PC-3 (cell line): ENCODE data around the gene AXL. TPM values are rescaled to one million over a fixed set of nuclear protein-coding genes. Genes with fewer than 3 reads are reported as not detected.
A peak's percentile ranks its signal among the peaks of the same experiment; 100 is the strongest.

Source experiments
- ATAC-seq: fragments of 200-7000 bp; cut with Tn5 transposase; 2 replicates; pipeline ENCODE4 v1.9.1; 2020; ENCODE audit warnings: mild to moderate bottlenecking, moderate library complexity
- BruUV-seq: library from RNA; stranded (reverse); fragments of 400-500 nt; replicated peaks from 2 replicates; lab custom pipeline; 2021; lab: Mats Ljungman, UMichigan
- CTCF ChIA-PET: fragments of 300-600 bp; sonication (Branson Sonifier 250); formaldehyde crosslinking; loops from one replicate; lab custom pipeline; 2022; ENCODE audit warnings: antibody characterized with exemption; lab: Charles Lee
- POLR2A ChIA-PET: fragments of 300-600 bp; sonication (Branson Sonifier 250); formaldehyde crosslinking; loops from one replicate; lab custom pipeline; 2022; ENCODE audit warnings: antibody characterized with exemption; ENCODE audit not compliant: unreplicated experiment; lab: Charles Lee
- DNase-seq: peaks from one replicate; pipeline ENCODE4 v3.0.0-alpha.2; 2015
- H2AFZ ChIP-seq: fragments of 300-600 bp; sonication (generic); 2 replicates; pipeline ENCODE4 v1.6.0; 2016; ENCODE audit warnings: antibody characterized with exemption, low read length
- H3F3A ChIP-seq: fragments of 300-600 bp; sonication (generic); one replicate; pipeline ENCODE4 v1.6.0; 2017; ENCODE audit warnings: antibody characterized with exemption, low read length, control low read depth, mild to moderate bottlenecking; ENCODE audit not compliant: unreplicated experiment
- H3K27ac ChIP-seq: fragments of 300-600 bp; sonication (generic); 2 replicates; pipeline ENCODE4 v1.5.1; 2016; ENCODE audit warnings: mild to moderate bottlenecking, low read length
- H3K27me3 ChIP-seq: fragments of 300-600 bp; sonication (generic); 2 replicates; pipeline ENCODE4 v1.6.1; 2016; ENCODE audit warnings: low read length, mixed read lengths
- H3K36me3 ChIP-seq: fragments of 300-600 bp; sonication (generic); 2 replicates; pipeline ENCODE4 v1.6.1; 2016; ENCODE audit warnings: low read depth, mixed run types, low read length, mixed read lengths
- H3K4me1 ChIP-seq: fragments of 300-600 bp; sonication (generic); 2 replicates; pipeline ENCODE4 v1.5.1; 2016; ENCODE audit warnings: low read length; ENCODE audit not compliant: insufficient read depth
- H3K4me2 ChIP-seq: fragments of 300-600 bp; sonication (generic); 2 replicates; pipeline ENCODE4 v1.6.0; 2016; ENCODE audit warnings: low read length
- H3K4me3 ChIP-seq: fragments of 300-600 bp; sonication (generic); 2 replicates; pipeline ENCODE4 v1.5.1; 2016; ENCODE audit warnings: mild to moderate bottlenecking, low read length, mixed read lengths
- H3K79me2 ChIP-seq: fragments of 300-600 bp; sonication (generic); 2 replicates; pipeline ENCODE4 v1.6.1; 2017; ENCODE audit warnings: low read length, mixed read lengths
- H3K9ac ChIP-seq: fragments of 300-600 bp; sonication (generic); 2 replicates; pipeline ENCODE4 v1.6.0; 2016; ENCODE audit warnings: mild to moderate bottlenecking, low read length
- H3K9me2 ChIP-seq: fragments of 300-600 bp; sonication (generic); replicated peaks from 2 replicates; pipeline ENCODE4 v1.6.1; 2016; ENCODE audit warnings: mixed run types, low read length, mixed read lengths
- H3K9me3 ChIP-seq: fragments of 300-600 bp; sonication (generic); 2 replicates; pipeline ENCODE4 v1.6.1; 2016; ENCODE audit warnings: low read length, mixed read lengths
- H4K20me1 ChIP-seq: fragments of 300-600 bp; sonication (generic); 2 replicates; pipeline ENCODE4 v1.6.1; 2016; ENCODE audit warnings: low read length, mixed read lengths
- EZH2 ChIP-seq: fragments of 300-600 bp; sonication (generic); IDR thresholded peaks from one replicate; pipeline ENCODE4 v1.6.1; 2017; ENCODE audit warnings: antibody characterized with exemption, mild to moderate bottlenecking, low read length; ENCODE audit not compliant: unreplicated experiment
- EZH2phosphoT487 ChIP-seq: fragments of 300-600 bp; sonication (generic); IDR thresholded peaks from 2 replicates; pipeline ENCODE4 v1.6.1; 2018; ENCODE audit warnings: mild to moderate bottlenecking, antibody characterized with exemption, low read length, borderline replicate concordance
- intact Hi-C: fragments of 100-400 bp; cut with micrococcal nuclease; formaldehyde crosslinking; loops from 2 replicates; pipeline ENCODE4 v1.9.0; 2023
- total RNA-seq: library from RNA; depleted of rRNA; stranded (reverse); fragments of >200 nt; gene quantifications from 2 replicates; pipeline ENCODE4 v1.2.3, GENCODE V29; 2014
- TF ChIP-seq, protein P1 (sequence below): fragments of 300-600 bp; sonication (generic); conservative IDR thresholded peaks from 2 replicates; pipeline ENCODE4 v1.5.1; 2017; ENCODE audit warnings: antibody characterized with exemption, low read depth, mild to moderate bottlenecking, low read length

The AXL gene
- total RNA-seq, 1 experiment from 2014 or later, result 172 TPM

DNA sequence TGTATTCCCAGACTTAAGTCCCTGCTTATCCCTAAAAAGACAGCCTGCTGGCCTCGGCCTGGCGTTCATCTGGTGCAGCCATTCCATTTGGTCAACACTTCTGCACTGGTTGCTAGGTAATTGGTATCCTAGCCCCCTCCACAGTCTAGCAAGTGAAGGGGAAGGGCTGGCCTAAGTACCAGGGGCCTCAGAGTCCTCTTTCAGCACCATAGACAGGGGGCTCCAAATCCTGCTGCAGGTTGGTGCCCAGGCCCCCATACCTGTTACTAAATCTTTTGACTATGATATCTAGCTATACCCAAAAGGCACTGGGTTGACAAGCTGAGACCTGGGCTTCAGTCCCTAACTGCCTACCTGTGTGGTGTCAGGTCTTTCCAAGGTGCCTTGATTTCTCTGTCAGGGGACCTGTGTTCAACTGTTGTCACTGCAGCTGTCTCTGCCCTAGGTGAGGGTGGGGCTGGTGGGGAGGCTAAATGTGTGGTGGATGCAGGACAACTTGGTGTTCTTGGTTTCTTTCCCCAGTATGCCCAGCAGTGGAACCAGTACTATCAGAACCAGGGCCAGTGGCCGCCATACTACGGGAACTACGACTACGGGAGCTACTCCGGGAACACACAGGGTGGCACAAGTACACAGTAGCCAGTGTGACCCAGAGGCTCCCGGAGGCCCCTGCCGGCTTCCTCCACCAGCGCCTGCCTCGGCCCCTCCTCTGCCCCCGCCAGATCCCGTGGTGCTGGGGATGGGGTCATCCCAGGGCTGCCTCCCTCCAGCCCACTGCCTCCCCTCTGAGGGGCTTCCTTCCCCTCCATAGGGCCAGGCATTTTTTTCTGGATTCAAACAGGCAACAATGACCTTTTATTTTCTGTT is 87.1 kb downstream of the AXL start:
- POLR2A ChIA-PET, result interaction anchor here (0.6 kb wide), 1 partner anchor 45 kb away, joined by 3 read pairs; no protein-coding TSS in a partner anchor
- H3K9ac ChIP-seq, result no peak overlapping the region
- intact Hi-C loops, result no loop called here

DNA sequence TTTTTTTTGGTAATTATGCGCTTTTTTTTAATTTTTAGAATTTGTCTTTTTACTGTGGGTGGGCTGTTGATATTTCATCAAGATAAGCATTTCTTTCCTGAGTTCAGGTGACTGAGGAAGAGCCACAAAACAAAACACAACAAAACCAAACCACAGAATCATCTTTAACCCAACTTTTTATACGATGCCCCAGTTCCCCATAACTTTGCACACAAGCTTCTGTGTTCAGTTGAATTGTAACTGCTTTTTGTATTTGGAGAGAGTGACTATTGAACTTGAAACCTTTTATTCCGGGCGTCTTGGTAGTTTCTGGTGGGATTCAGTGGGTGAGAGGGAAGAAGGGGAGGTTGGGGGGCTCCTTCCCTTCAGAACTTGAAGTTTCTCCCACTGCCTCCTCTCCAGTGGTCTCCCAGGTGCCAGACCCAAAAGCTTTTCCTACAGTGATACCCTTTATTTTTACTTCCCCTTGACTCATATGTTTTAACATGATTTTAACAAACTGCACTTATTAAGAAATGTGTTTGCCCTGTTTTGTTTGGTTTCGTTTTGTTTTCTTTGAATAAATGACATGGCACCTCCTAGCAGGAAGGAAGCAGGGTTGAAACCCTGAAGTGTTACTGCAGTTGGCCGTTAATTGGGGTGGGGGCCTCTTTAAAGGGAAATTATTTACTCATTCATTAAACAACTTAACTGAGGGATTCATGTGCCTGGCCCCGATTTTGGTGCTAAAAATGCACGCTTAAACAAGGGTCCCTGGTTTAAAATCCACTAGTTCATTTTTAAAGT is 88.3 kb downstream of the AXL start:
- H3K4me1 ChIP-seq, result peaks cover 10% of the 10 kb centered on the region; the same call in 1 of the 2 replicates
- TSS peak; percentile 15 for BruUV-seq
- intact Hi-C loops, result no loop called here
- H4K20me1 ChIP-seq, result no peaks in the 10 kb centered on the region
- TF ChIP-seq EZH2phosphoT487 (no peak), EZH2 (no peak)
- TF ChIP-seq, protein P1, sequence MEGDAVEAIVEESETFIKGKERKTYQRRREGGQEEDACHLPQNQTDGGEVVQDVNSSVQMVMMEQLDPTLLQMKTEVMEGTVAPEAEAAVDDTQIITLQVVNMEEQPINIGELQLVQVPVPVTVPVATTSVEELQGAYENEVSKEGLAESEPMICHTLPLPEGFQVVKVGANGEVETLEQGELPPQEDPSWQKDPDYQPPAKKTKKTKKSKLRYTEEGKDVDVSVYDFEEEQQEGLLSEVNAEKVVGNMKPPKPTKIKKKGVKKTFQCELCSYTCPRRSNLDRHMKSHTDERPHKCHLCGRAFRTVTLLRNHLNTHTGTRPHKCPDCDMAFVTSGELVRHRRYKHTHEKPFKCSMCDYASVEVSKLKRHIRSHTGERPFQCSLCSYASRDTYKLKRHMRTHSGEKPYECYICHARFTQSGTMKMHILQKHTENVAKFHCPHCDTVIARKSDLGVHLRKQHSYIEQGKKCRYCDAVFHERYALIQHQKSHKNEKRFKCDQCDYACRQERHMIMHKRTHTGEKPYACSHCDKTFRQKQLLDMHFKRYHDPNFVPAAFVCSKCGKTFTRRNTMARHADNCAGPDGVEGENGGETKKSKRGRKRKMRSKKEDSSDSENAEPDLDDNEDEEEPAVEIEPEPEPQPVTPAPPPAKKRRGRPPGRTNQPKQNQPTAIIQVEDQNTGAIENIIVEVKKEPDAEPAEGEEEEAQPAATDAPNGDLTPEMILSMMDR, result no peak
- CTCF ChIA-PET, result no interaction called here
- no peaks in the 10 kb centered on the region for H3F3A ChIP-seq
- no peak for DNase-seq
- POLR2A ChIA-PET, result no interaction called here
- no peak overlapping the region for H3K9ac ChIP-seq
- H3K9me2 ChIP-seq, result no peaks in the 10 kb centered on the region
- H3K9me3 ChIP-seq, result no peaks in the 10 kb centered on the region
- H3K4me2 ChIP-seq, result no peak overlapping the region
- no peaks in the 10 kb centered on the region for H3K27me3 ChIP-seq
- peaks cover 28% of the 10 kb centered on the region; the same call in 1 of the 2 replicates for H3K36me3 ChIP-seq
- no peak for ATAC-seq
- H3K27ac ChIP-seq, result no peak overlapping the region
- H3K4me3 ChIP-seq, result no peak overlapping the region
- no peak overlapping the region for H2AFZ ChIP-seq
- peaks cover 18% of the 10 kb centered on the region for H3K79me2 ChIP-seq

More for the DNA sequence above, 87.1 kb downstream of the AXL start:
- H3K9me3 ChIP-seq, result no peaks in the 10 kb centered on the region
- H3K36me3 ChIP-seq, result peaks cover 35% of the 10 kb centered on the region
- TF ChIP-seq, protein P1, result no peak
- no peak for TF ChIP-seq EZH2
- peaks cover 8% of the 10 kb centered on the region; the same call in 1 of the 2 replicates for H3K4me1 ChIP-seq
- no peak overlapping the region for H3K4me2 ChIP-seq
- no peak overlapping the region for H2AFZ ChIP-seq
- CTCF ChIA-PET, result no interaction called here
- no peak overlapping the region for H3K4me3 ChIP-seq
- ATAC-seq (no peak), DNase-seq (no peak)
- H4K20me1 ChIP-seq, result no peaks in the 10 kb centered on the region
- no peaks in the 10 kb centered on the region for H3F3A ChIP-seq
- H3K27ac ChIP-seq, result no peak overlapping the region
- no peaks in the 10 kb centered on the region for H3K27me3 ChIP-seq
- no TSS peak for BruUV-seq
- H3K79me2 ChIP-seq, result peaks cover 7% of the 10 kb centered on the region
- no peaks in the 10 kb centered on the region for H3K9me2 ChIP-seq
